GM12891 (cell line): ENCODE results near the gene LCE1A. TPM values are rescaled to one million over a fixed set of nuclear protein-coding genes. Genes with fewer than 3 reads are reported as not detected.

ENCODE experiments used
- DNase-seq: peaks from one replicate; pipeline ENCODE4 v3.0.0; 2011; ENCODE audit warnings: low spot score; ENCODE audit not compliant: insufficient read length
- FAIRE-seq: peaks from 2 replicates; lab custom pipeline; 2011; peaks lifted over from hg19 to GRCh38; lab: Jason Lieb, UNC
- PAX5 ChIP-seq: IDR thresholded peaks from 2 replicates; pipeline ENCODE4 v1.6.1; 2011; ENCODE audit warnings: low read length, moderate library complexity, mild to moderate bottlenecking; ENCODE audit not compliant: insufficient read depth, severe bottlenecking
- POLR2A ChIP-seq: IDR thresholded peaks from 2 replicates; pipeline ENCODE4 v1.6.1; 2011; ENCODE audit warnings: low read depth, low read length, control low read depth
- POLR2AphosphoS5 ChIP-seq: IDR thresholded peaks from 2 replicates; pipeline ENCODE4 v1.6.1; 2011; ENCODE audit warnings: low read depth, low read length, control low read depth
- POU2F2 ChIP-seq: IDR thresholded peaks from 2 replicates; pipeline ENCODE4 v1.6.1; 2011; ENCODE audit warnings: low read depth, mild to moderate bottlenecking, control low read depth, low read length, moderate library complexity
- SPI1 ChIP-seq: IDR thresholded peaks from 2 replicates; pipeline ENCODE4 v1.6.1; 2011; ENCODE audit warnings: low read depth, low read length, control low read depth
- TAF1 ChIP-seq: IDR thresholded peaks from 2 replicates; pipeline ENCODE4 v1.6.1; 2011; ENCODE audit warnings: low read depth, low read length, control low read depth
- polyA plus RNA-seq: library from polyadenylated mRNA; unstranded; fragments of >200 nt; gene quantifications from one replicate; pipeline ENCODE4 v1.2.1, GENCODE V29; 2012; ENCODE audit warnings: low read depth, missing spikeins, inconsistent platforms; ENCODE audit not compliant: missing spikeins

Gene LCE1A
- polyA plus RNA-seq, result not detected

- FAIRE-seq, result no peak
- TF ChIP-seq POU2F2 (no peak), TAF1 (no peak), POLR2AphosphoS5 (no peak), SPI1 (no peak), PAX5 (no peak), POLR2A (no peak)
- no peak for DNase-seq
Measured at GRCh38 chr1:152827173-152827572, at the start of gene LCE1A. Gene LCE1A, plus strand, starts transcription at chr1:152827473. Its CDS starts 0 bp downstream, at chr1:152827473.

GRCh38 chr1:152777510-152778137 lies 49.6 kb upstream of the LCE1A start:
- FAIRE-seq (no peak), DNase-seq (no peak)
- TF ChIP-seq TAF1, result no peak
- no peak for TF ChIP-seq POU2F2
- TF ChIP-seq SPI1, result no peak
- no peak for TF ChIP-seq POLR2A
- no peak for TF ChIP-seq POLR2AphosphoS5
- TF ChIP-seq PAX5, result no peak

GRCh38 chr1:152783095-152783494 lies 44.2 kb upstream of the LCE1A start:
- no peak for FAIRE-seq
- DNase-seq, result no peak
- TF ChIP-seq TAF1 (no peak), POLR2A (no peak), PAX5 (no peak), SPI1 (no peak), POU2F2 (no peak), POLR2AphosphoS5 (no peak)

GRCh38 chr1:152786077-152786476 lies 41.2 kb upstream of the LCE1A start, which contains the start of gene LCE1E:
Gene LCE1E, plus strand, starts transcription at chr1:152786257. Its CDS starts 1,043 bp downstream, at chr1:152787300.
- FAIRE-seq (no peak), DNase-seq (no peak)
- TF ChIP-seq POLR2A (no peak), SPI1 (no peak), PAX5 (no peak), POLR2AphosphoS5 (no peak), TAF1 (no peak), POU2F2 (no peak)

GRCh38 chr1:152795686-152796085 lies 31.6 kb upstream of the LCE1A start:
- TF ChIP-seq PAX5 (no peak), SPI1 (no peak), POLR2AphosphoS5 (no peak), POLR2A (no peak), TAF1 (no peak), POU2F2 (no peak)
- DNase-seq, result no peak
- no peak for FAIRE-seq

- no peak for FAIRE-seq
- no peak for TF ChIP-seq POLR2A
- no peak for TF ChIP-seq PAX5
- no peak for TF ChIP-seq SPI1
- no peak for TF ChIP-seq POU2F2
- TF ChIP-seq TAF1, result no peak
- no peak for TF ChIP-seq POLR2AphosphoS5
- no peak for DNase-seq
Measured at GRCh38 chr1:152796421-152796820, 30.9 kb upstream of the LCE1A start, which contains the start of gene LCE1D. Gene LCE1D, plus strand, starts transcription at chr1:152796721. Its CDS starts 1,074 bp downstream, at chr1:152797795.

GRCh38 chr1:152801333-152801732 lies 25.9 kb upstream of the LCE1A start:
- DNase-seq (no peak), FAIRE-seq (no peak)
- no peak for TF ChIP-seq POLR2A
- TF ChIP-seq POLR2AphosphoS5, result no peak

GRCh38 chr1:152806576-152806975 lies 20.7 kb upstream of the LCE1A start, which contains the start of gene LCE1C:
Gene LCE1C, minus strand, starts transcription at chr1:152806651. Its CDS starts 1,173 bp downstream, at chr1:152805478.
- DNase-seq (no peak), FAIRE-seq (no peak)
- no peak for TF ChIP-seq POLR2AphosphoS5
- TF ChIP-seq TAF1, result no peak
- no peak for TF ChIP-seq SPI1
- no peak for TF ChIP-seq POU2F2
- no peak for TF ChIP-seq PAX5
- no peak for TF ChIP-seq POLR2A

- FAIRE-seq, result no peak
- no peak for TF ChIP-seq POLR2A
- no peak for TF ChIP-seq SPI1
- no peak for TF ChIP-seq POLR2AphosphoS5
- TF ChIP-seq PAX5, result no peak
- TF ChIP-seq TAF1, result no peak
- TF ChIP-seq POU2F2, result no peak
- DNase-seq, result no peak
Measured at GRCh38 chr1:152811050-152811449, 16.2 kb upstream of the LCE1A start.
